ENCODE measurements around the gene ZNF599.

Gene ZNF599

DNA sequence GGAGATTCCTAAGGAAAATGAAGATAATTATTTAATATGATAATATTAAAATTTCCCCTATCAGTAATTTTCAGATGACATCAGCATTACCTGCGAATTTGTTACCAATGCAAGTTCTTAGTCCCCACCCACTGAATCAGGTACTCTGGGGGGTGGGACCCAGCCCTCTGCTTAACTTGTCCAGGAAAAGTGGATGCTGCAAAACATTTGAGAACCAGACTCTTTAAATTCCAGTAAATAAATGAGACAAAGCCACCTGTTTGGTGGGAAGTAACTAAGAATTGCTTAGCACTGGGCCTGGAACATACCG is 495 bp upstream of the ZNF599 start:
- Histone ChIP-seq H3K27ac (replicated peaks) (no peak overlapping the region), H3K4me3 (replicated peaks; ENCODE audit: insufficient read depth, low read length) (no peak overlapping the region), H3K27me3 (ENCODE audit: insufficient read depth, poor library complexity, severe bottlenecking) (no peaks in the 10 kb centered on the region)
- TF ChIP-seq, protein P1, sequence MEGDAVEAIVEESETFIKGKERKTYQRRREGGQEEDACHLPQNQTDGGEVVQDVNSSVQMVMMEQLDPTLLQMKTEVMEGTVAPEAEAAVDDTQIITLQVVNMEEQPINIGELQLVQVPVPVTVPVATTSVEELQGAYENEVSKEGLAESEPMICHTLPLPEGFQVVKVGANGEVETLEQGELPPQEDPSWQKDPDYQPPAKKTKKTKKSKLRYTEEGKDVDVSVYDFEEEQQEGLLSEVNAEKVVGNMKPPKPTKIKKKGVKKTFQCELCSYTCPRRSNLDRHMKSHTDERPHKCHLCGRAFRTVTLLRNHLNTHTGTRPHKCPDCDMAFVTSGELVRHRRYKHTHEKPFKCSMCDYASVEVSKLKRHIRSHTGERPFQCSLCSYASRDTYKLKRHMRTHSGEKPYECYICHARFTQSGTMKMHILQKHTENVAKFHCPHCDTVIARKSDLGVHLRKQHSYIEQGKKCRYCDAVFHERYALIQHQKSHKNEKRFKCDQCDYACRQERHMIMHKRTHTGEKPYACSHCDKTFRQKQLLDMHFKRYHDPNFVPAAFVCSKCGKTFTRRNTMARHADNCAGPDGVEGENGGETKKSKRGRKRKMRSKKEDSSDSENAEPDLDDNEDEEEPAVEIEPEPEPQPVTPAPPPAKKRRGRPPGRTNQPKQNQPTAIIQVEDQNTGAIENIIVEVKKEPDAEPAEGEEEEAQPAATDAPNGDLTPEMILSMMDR (IDR thresholded peaks at IDR 0.05; ENCODE audit: insufficient read depth, low read length): no peak
- TF ChIP-seq GABPA (IDR thresholded peaks at IDR 0.05; ENCODE audit: low read depth) (no peak), POLR2AphosphoS5 (IDR thresholded peaks at IDR 0.05; ENCODE audit: low read depth) (no peak), SPI1 (IDR thresholded peaks at IDR 0.05; ENCODE audit: borderline replicate concordance, low read depth) (no peak)
- TF ChIP-seq, protein P2, sequence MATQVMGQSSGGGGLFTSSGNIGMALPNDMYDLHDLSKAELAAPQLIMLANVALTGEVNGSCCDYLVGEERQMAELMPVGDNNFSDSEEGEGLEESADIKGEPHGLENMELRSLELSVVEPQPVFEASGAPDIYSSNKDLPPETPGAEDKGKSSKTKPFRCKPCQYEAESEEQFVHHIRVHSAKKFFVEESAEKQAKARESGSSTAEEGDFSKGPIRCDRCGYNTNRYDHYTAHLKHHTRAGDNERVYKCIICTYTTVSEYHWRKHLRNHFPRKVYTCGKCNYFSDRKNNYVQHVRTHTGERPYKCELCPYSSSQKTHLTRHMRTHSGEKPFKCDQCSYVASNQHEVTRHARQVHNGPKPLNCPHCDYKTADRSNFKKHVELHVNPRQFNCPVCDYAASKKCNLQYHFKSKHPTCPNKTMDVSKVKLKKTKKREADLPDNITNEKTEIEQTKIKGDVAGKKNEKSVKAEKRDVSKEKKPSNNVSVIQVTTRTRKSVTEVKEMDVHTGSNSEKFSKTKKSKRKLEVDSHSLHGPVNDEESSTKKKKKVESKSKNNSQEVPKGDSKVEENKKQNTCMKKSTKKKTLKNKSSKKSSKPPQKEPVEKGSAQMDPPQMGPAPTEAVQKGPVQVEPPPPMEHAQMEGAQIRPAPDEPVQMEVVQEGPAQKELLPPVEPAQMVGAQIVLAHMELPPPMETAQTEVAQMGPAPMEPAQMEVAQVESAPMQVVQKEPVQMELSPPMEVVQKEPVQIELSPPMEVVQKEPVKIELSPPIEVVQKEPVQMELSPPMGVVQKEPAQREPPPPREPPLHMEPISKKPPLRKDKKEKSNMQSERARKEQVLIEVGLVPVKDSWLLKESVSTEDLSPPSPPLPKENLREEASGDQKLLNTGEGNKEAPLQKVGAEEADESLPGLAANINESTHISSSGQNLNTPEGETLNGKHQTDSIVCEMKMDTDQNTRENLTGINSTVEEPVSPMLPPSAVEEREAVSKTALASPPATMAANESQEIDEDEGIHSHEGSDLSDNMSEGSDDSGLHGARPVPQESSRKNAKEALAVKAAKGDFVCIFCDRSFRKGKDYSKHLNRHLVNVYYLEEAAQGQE (IDR thresholded peaks at IDR 0.05; ENCODE audit: insufficient replicate concordance, low read depth): no peak
- DNase-seq (ENCODE audit: low read depth in 1 of 2, low spot score in 1 of 2): no peak

DNA sequence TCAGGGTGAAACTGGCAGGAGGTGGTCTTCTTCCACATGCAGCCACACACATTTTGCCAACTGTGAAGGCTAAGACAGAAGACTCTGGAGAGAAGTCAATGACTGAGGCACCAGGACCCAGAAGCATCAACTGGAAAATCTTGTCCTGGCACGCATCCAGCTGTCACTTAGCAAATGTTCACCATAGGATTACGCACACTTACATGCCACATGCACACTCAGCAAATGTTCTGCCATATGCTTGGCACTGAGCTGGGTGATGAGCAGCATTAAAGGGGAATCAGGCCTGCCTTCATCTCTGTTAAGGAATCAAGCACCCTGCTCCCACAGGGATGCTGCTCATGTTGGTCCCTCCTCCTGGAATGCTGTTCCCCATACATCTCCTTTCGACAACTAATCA is 5.1 kb downstream of the ZNF599 start:
- Histone ChIP-seq H3K4me3 (replicated peaks; ENCODE audit: insufficient read depth, low read length) (no peak overlapping the region), H3K27me3 (ENCODE audit: insufficient read depth, poor library complexity, severe bottlenecking) (no peaks in the 10 kb centered on the region), H3K27ac (replicated peaks) (no peak overlapping the region)
- TF ChIP-seq GABPA (IDR thresholded peaks at IDR 0.05; ENCODE audit: low read depth): no peak
- TF ChIP-seq, protein P2 (IDR thresholded peaks at IDR 0.05; ENCODE audit: insufficient replicate concordance, low read depth): no peak
- no peak for TF ChIP-seq SPI1 (IDR thresholded peaks at IDR 0.05; ENCODE audit: borderline replicate concordance, low read depth)
- TF ChIP-seq, protein P1 (IDR thresholded peaks at IDR 0.05; ENCODE audit: insufficient read depth, low read length): no peak
- TF ChIP-seq POLR2AphosphoS5 (IDR thresholded peaks at IDR 0.05; ENCODE audit: low read depth): no peak
- no peak for DNase-seq (ENCODE audit: low read depth in 1 of 2, low spot score in 1 of 2)

DNA sequence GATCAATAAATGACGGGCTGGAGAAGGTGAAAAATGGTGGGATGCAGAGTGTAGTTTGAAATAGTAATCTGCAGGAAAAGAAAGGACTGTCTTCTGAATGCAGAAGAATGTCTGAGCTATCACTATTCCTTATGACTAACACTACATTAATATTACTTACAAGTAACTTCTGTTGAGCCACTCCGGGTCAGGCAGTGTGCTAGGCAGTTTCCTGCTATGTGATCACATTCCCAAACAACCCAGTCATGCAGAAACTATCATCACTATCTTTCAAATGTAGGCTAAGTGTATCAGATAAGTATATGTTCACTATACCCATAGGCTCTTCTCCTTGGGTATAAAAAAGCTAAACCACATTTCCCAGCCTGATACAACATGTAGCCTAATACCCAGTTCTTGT is 6.6 kb downstream of the ZNF599 start:
- Histone ChIP-seq H3K27me3 (ENCODE audit: insufficient read depth, poor library complexity, severe bottlenecking) (no peaks in the 10 kb centered on the region), H3K27ac (replicated peaks) (no peak overlapping the region), H3K4me3 (replicated peaks; ENCODE audit: insufficient read depth, low read length) (no peak overlapping the region)
- DNase-seq (ENCODE audit: low read depth in 1 of 2, low spot score in 1 of 2): no peak
- TF ChIP-seq GABPA (IDR thresholded peaks at IDR 0.05; ENCODE audit: low read depth) (no peak), SPI1 (IDR thresholded peaks at IDR 0.05; ENCODE audit: borderline replicate concordance, low read depth) (no peak), POLR2AphosphoS5 (IDR thresholded peaks at IDR 0.05; ENCODE audit: low read depth) (no peak)
- TF ChIP-seq, protein P1 (IDR thresholded peaks at IDR 0.05; ENCODE audit: insufficient read depth, low read length): no peak
- TF ChIP-seq, protein P2 (IDR thresholded peaks at IDR 0.05; ENCODE audit: insufficient replicate concordance, low read depth): no peak
